Kidney (tissue), 14 donors: ENCODE results near the gene RAB40B. TPM values are rescaled to one million over a fixed set of nuclear protein-coding genes. Genes with fewer than 3 reads are reported as not detected.

Experiments used
- DNase-seq, 5 donors: peaks; one replicate each; pipeline ENCODE4 v3.0.0-alpha.2; 2013 to 2020
- FAIRE-seq: peaks from 2 replicates; lab custom pipeline; 2012; peaks lifted over from hg19 to GRCh38; lab: Jason Lieb, UNC
- H3K27ac ChIP-seq, 2 donors: one replicate each; pipeline ENCODE4 v1.7.0; 2013; ENCODE audit warnings: low read depth in 2 of 2, low read length in 2 of 2, inconsistent platforms in 1 of 2
- H3K27me3 ChIP-seq: one replicate; pipeline ENCODE4 v1.7.1; 2013; ENCODE audit warnings: low read length, inconsistent platforms; ENCODE audit not compliant: control insufficient read depth, insufficient read depth
- H3K36me3 ChIP-seq, 3 donors: one replicate each; pipeline versions ENCODE4 v1.7.0 to v1.7.1; 2013; ENCODE audit warnings: low read length in 3 of 3, control low read depth in 1 of 3, inconsistent platforms in 1 of 3; ENCODE audit not compliant: insufficient read depth in 3 of 3, control insufficient read depth in 2 of 3
- H3K4me1 ChIP-seq, 3 donors: one replicate each; pipeline versions ENCODE4 v1.7.0 to v1.7.1; 2013; ENCODE audit warnings: low read length in 3 of 3, inconsistent platforms in 1 of 3, low read depth in 1 of 3; ENCODE audit not compliant: control insufficient read depth in 2 of 3, insufficient read depth in 2 of 3
- H3K4me3 ChIP-seq, 3 donors: one replicate each; pipeline versions ENCODE4 v1.7.0 to v1.8.1; 2013; ENCODE audit warnings: low read length in 3 of 3, control low read depth in 1 of 3, inconsistent platforms in 1 of 3
- H3K9ac ChIP-seq, 3 donors: one replicate each; pipeline versions ENCODE4 v1.7.0 to v1.7.1; 2013; ENCODE audit warnings: low read length in 3 of 3, control low read depth in 1 of 3, inconsistent platforms in 1 of 3
- H3K9me3 ChIP-seq, 3 donors: one replicate each; pipeline versions ENCODE4 v1.7.0 to v1.7.1; 2013; ENCODE audit warnings: low read length in 3 of 3, control low read depth in 1 of 3, inconsistent platforms in 1 of 3; ENCODE audit not compliant: control insufficient read depth in 2 of 3, insufficient read depth in 1 of 3
- CTCF ChIP-seq: IDR thresholded peaks from 3 replicates; pipeline ENCODE4 v1.5.1; 2012; ENCODE audit warnings: mild to moderate bottlenecking, moderate library complexity, borderline replicate concordance; ENCODE audit not compliant: insufficient read depth; ENCODE audit errors: extremely low read depth
- intact Hi-C: fragments of 100-400 bp; cut with DNase I; formaldehyde crosslinking; loops from one replicate; pipeline ENCODE4 v1.11.1; 2022
- polyA plus RNA-seq: library from polyadenylated mRNA; stranded (reverse); fragments of 350-450 nt; fragmentation: Illumina TruSeq; extraction: RNeasy Lipid Tissue Mini Kit (QIAGEN cat#74804); gene quantifications from one replicate; pipeline ENCODE4 v1.2.3, GENCODE V29; 2014; ENCODE audit warnings: low read depth, low replicate concordance; ENCODE audit not compliant: insufficient read depth
- total RNA-seq: library from RNA; stranded (reverse); fragmentation: NEBNext Ultra II Directional; extraction: Animal tissue kit (Norgen Biotek cat#: 25700); gene quantifications from one replicate; pipeline ENCODE4 v1.2.1, GENCODE V29; 2021
- donor health status: control.
- donor health status: control.
- donor health status: control.
- donor health status: control.
- donor health status: control.
- donor health status: DM: yes; HTN: yes; CAD: no.
- donor health status: Normal renal cell carcinoma (clear cell type).

RAB40B gene
- total and polyA plus RNA-seq, 2 donors from 2014 or later = 21.7 to 36.1 TPM

DNA sequence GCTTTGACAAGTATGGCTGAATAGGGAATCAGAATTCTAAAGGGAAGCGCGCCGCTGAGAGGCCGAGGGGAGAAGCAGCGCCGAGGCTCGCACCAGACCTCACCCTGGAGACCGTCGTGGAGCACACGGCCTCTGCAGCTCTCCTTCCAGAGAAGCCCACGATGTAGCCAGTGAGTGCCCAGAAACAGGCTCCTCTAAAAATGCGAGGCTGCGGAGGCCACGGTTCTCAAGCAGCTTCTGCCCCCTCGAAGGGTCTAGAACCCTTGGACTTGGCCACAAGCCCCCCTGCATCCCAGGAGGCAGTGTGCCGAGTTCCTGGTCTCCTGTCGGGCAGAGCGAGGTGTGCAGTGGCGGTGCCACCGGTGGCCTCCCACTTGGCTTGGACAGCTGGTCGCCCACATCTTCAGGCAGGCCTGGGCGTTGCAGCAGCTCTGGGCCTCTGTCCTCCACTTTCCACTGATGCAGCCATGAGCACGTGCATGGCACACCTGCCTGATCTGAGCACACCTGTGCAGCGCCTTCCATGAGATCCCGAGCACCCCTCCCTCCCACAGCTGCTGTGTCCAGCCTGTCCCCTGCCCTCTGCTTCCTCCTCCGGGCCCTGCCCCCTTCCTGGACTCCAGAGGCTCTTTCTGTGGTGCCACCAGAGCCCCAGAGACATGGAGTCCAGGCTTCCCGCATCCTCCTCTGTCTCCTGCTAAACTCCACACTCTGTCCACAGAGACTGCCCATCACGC, 31.4 kb downstream of the RAB40B start:
- no peak overlapping the region for H3K9ac ChIP-seq
- intact Hi-C loops = no loop called here
- no peak overlapping the region for H3K4me3 ChIP-seq
- peaks cover 0 to 4% (median 0%) of the 10 kb centered on the region in 3 donors for H3K36me3 ChIP-seq
- no peak overlapping the region for H3K27ac ChIP-seq
- H3K9me3 ChIP-seq = no peaks in the 10 kb centered on the region
- H3K27me3 ChIP-seq = no peaks in the 10 kb centered on the region
- no peak for TF ChIP-seq CTCF
- FAIRE-seq (no peak), DNase-seq (no peak)
- H3K4me1 ChIP-seq = peaks cover 0 to 3% (median 0%) of the 10 kb centered on the region in 3 donors

DNA sequence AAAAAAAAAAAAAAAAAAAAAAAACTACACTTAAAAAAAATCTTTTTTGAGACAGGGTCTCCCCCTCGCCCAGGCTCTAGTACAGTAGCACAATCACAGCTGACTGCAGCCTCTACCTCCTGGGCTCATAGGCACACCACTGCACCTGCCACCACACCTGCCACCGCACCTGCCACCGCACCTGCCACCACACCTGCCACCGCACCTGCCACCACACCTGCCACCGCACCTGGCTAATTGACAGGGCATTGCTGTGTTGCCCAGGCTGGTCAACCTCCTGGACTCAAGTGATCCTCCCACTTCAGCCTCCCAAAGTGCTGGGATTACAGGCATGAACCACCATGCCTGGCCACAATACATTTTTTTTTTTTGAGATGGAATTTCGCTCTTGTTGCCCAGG, 32.6 kb downstream of the RAB40B start:
- Histone ChIP-seq H3K4me3 (no peak overlapping the region), H3K36me3 (peaks cover 0 to 4% (median 0%) of the 10 kb centered on the region in 3 donors), H3K9ac (no peak overlapping the region), H3K9me3 (no peaks in the 10 kb centered on the region), H3K27ac (no peak overlapping the region), H3K27me3 (no peaks in the 10 kb centered on the region), H3K4me1 (peaks cover 0 to 3% (median 0%) of the 10 kb centered on the region in 3 donors)
- DNase-seq (no peak), FAIRE-seq (no peak)
- TF ChIP-seq CTCF = no peak
- intact Hi-C loops = no loop called here

DNA sequence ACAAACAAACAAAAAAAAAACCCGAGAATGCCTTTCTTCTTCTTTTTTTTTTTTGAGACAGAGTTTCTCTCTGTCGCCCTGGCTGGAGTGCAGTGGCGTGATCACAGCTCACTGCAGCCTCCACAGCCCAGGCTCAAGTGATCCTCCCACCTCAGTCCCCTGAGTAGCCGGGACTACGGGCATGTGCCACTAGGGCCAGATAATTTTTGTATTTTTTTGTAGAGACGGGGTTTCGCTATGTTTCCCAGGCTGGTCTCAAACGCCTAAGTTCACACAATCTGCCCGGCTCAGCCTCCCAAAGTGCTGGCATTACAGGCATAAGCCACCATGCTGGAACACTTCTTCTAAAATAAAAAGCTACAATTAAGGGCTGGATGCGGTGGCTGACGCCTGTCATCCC, 33.3 kb downstream of the RAB40B start:
- Histone ChIP-seq H3K36me3 (peaks cover 3 to 11% (median 5%) of the 10 kb centered on the region in 3 donors), H3K9ac (no peak overlapping the region)
- FAIRE-seq = no peak

More for the DNA sequence above, 33.3 kb downstream of the RAB40B start:
- TF ChIP-seq CTCF = no peak
- no peak for DNase-seq
- intact Hi-C loops = no loop called here
- H3K4me3 ChIP-seq = no peak overlapping the region
- H3K4me1 ChIP-seq = peaks cover 0 to 3% (median 0%) of the 10 kb centered on the region in 3 donors
- no peaks in the 10 kb centered on the region for H3K27me3 ChIP-seq
- no peak overlapping the region for H3K27ac ChIP-seq
- no peaks in the 10 kb centered on the region for H3K9me3 ChIP-seq
